ENCODE measurements around the gene SLC35A3.

GRCh38 chr1:100075773-100076172, 106.0 kb downstream of the SLC35A3 start:
- TF ChIP-seq CTCF (IDR thresholded peaks at IDR 0.05 in 4 of 5, conservative IDR thresholded peaks at IDR 0.05 in 1 of 5) (no peak), POLR2A (IDR thresholded peaks at IDR 0.05) (no peak)

All from gastrocnemius medialis (tissue), 4 donors.